OCI-LY1 (cell line): ENCODE data around the gene SPSB1.

Experiments
- EZH2 ChIP-seq: fragments of 200-600 bp; sonication (generic), shearing (Covaris generic); IDR thresholded peaks from 2 replicates; pipeline ENCODE4 v1.8.0; 2017; ENCODE audit warnings: borderline replicate concordance, mixed run types, mild to moderate bottlenecking, antibody characterized with exemption, low read length, moderate library complexity, mixed read lengths
- TF ChIP-seq, protein P1 (sequence below): fragments of 200-600 bp; sonication (generic), shearing (Covaris generic); IDR thresholded peaks from 2 replicates; pipeline ENCODE4 v1.5.1; 2017; ENCODE audit warnings: mild to moderate bottlenecking, antibody characterized with exemption, low read length, moderate library complexity, mixed read lengths

DNA sequence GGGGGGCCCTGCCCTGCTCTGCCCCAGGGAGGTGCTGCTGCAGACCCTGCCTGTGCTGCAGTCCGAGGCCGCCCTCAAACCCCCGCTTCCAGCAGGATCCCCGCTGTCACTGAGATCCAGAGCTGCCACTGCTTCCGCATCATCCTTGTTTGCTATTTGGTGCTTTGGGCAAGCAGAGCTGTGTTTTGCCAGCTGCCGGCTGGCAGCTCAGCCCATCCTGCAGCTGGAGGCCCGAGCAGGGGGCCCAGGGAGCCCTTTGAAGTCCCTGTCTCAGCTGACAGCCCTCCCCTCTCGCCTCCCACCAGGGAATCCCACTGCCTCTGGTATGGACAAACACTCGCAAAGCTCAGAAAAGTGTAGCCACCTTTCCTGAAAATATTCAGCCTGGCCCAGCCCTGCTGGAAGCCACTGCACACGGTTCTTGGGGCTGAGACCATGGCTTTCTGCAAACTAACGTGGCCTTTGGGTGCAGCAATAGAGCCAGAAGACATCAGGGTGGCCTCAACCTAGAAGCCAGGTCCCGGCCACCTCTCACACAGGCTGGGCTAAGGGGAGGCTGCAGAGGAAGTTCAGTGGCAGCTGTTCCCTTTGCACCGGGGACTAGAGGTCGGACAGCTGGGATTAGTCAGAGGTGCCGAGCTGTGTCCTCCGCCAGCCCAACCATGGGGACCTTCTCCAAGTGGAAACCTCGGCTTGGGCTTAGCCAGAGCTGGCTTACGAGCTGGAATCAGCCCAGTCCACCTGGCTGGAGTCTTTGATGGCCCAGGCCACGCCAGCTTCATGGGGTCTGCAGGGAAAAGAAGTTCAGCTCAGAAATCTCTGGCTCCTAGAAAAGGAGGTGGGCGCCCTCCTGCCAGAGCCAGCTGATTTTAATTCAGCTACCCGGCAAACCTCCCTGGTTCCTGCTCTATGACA, 107.1 kb downstream of the SPSB1 start:
- TF ChIP-seq, protein P1, sequence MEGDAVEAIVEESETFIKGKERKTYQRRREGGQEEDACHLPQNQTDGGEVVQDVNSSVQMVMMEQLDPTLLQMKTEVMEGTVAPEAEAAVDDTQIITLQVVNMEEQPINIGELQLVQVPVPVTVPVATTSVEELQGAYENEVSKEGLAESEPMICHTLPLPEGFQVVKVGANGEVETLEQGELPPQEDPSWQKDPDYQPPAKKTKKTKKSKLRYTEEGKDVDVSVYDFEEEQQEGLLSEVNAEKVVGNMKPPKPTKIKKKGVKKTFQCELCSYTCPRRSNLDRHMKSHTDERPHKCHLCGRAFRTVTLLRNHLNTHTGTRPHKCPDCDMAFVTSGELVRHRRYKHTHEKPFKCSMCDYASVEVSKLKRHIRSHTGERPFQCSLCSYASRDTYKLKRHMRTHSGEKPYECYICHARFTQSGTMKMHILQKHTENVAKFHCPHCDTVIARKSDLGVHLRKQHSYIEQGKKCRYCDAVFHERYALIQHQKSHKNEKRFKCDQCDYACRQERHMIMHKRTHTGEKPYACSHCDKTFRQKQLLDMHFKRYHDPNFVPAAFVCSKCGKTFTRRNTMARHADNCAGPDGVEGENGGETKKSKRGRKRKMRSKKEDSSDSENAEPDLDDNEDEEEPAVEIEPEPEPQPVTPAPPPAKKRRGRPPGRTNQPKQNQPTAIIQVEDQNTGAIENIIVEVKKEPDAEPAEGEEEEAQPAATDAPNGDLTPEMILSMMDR, result no peak
- TF ChIP-seq EZH2, result no peak
